IPS DF 6.9 (cell line): ENCODE measurements around the gene LCE1B.

Experiments
- DNase-seq: peaks from one replicate; pipeline ENCODE4 v3.0.0-alpha.2; 2013; ENCODE audit warnings: low read depth, low spot score
- H3K27ac ChIP-seq: one replicate; pipeline ENCODE4 v1.5.1; 2013; ENCODE audit warnings: low read length, control low read depth
- H3K27me3 ChIP-seq: 2 replicates; pipeline ENCODE4 v1.6.1; 2013; ENCODE audit warnings: mild to moderate bottlenecking, low read length; ENCODE audit not compliant: control insufficient read depth, insufficient read depth
- H3K36me3 ChIP-seq: 2 replicates; pipeline ENCODE4 v1.6.1; 2013; ENCODE audit warnings: low read length; ENCODE audit not compliant: control insufficient read depth, insufficient read depth
- H3K4me1 ChIP-seq: 2 replicates; pipeline ENCODE4 v1.6.1; 2013; ENCODE audit warnings: low read length; ENCODE audit not compliant: control insufficient read depth, insufficient read depth
- H3K4me3 ChIP-seq: 2 replicates; pipeline ENCODE4 v1.5.1; 2013; ENCODE audit warnings: mild to moderate bottlenecking, low read length
- H3K9me3 ChIP-seq: 2 replicates; pipeline ENCODE4 v1.6.1; 2013; ENCODE audit warnings: low read length, inconsistent platforms; ENCODE audit not compliant: control insufficient read depth, insufficient read depth
- WGBS: extraction: QIAGEN DNeasy Blood & Tissue Kit; methylation state at CpG from one replicate; pipeline ENCODE4 v1.1.7; 2013; ENCODE audit warnings: mixed read lengths, missing lambda C conversion rate; ENCODE audit not compliant: insufficient read length, insufficient coverage; 5-methylcytosine and 5-hydroxymethylcytosine counted together

LCE1B gene

GRCh38 chr1:152801333-152801732 is 10.4 kb upstream of the LCE1B start:
- Histone ChIP-seq H3K4me1 (no peaks in the 10 kb centered on the region), H3K27me3 (no peaks in the 10 kb centered on the region), H3K9me3 (peaks cover 10% of the 10 kb centered on the region), H3K4me3 (no peak overlapping the region), H3K27ac (no peak overlapping the region), H3K36me3 (no peaks in the 10 kb centered on the region)
- DNase-seq, result no peak
- no CpG with 5 or more reads among the region's 1 CpG for WGBS

- Histone ChIP-seq H3K4me3 (no peak within 1 kb of the TSS), H3K36me3 (no peaks in the 10 kb centered on the region), H3K9me3 (peaks cover 6% of the 10 kb centered on the region), H3K27me3 (no peaks in the 10 kb centered on the region), H3K27ac (no peak within 1 kb of the TSS), H3K4me1 (no peaks in the 10 kb centered on the region)
- DNase-seq, result no peak
- no CpG with 5 or more reads among the region's 3 CpGs for WGBS
Observed at GRCh38 chr1:152806576-152806975, 5.2 kb upstream of the LCE1B start, which contains the start of gene LCE1C. LCE1C (minus strand) TSS chr1:152806651; CDS start chr1:152805478, 1,173 bp downstream.

- no peaks in the 10 kb centered on the region for H3K36me3 ChIP-seq
- no peak for DNase-seq
- no CpG with 5 or more reads among the region's 2 CpGs for WGBS
- H3K4me3 ChIP-seq, result no peak overlapping the region
- peaks cover 5% of the 10 kb centered on the region for H3K9me3 ChIP-seq
- no peaks in the 10 kb centered on the region for H3K27me3 ChIP-seq
- no peaks in the 10 kb centered on the region for H3K4me1 ChIP-seq
- H3K27ac ChIP-seq, result no peak overlapping the region
Observed at GRCh38 chr1:152811050-152811449, 721 bp upstream of the LCE1B start.

- Histone ChIP-seq H3K9me3 (peaks cover 13% of the 10 kb centered on the region), H3K4me3 (no peak overlapping the region), H3K4me1 (no peaks in the 10 kb centered on the region), H3K27ac (no peak overlapping the region), H3K27me3 (no peaks in the 10 kb centered on the region), H3K36me3 (no peaks in the 10 kb centered on the region)
- DNase-seq, result no peak
- no CpG with 5 or more reads among the region's 6 CpGs for WGBS
Observed at GRCh38 chr1:152817309-152817708, 5.5 kb downstream of the LCE1B start.

GRCh38 chr1:152823294-152823693 is 11.5 kb downstream of the LCE1B start:
- Histone ChIP-seq H3K27ac (no peak overlapping the region), H3K9me3 (peaks cover 12% of the 10 kb centered on the region), H3K4me3 (no peak overlapping the region), H3K36me3 (no peaks in the 10 kb centered on the region), H3K27me3 (no peaks in the 10 kb centered on the region), H3K4me1 (no peaks in the 10 kb centered on the region)
- no CpG with 5 or more reads among the region's 5 CpGs for WGBS
- no peak for DNase-seq

- H3K9me3 ChIP-seq, result peaks cover 7% of the 10 kb centered on the region
- no peak overlapping the region for H3K4me3 ChIP-seq
- H3K4me1 ChIP-seq, result no peaks in the 10 kb centered on the region
- no peak for DNase-seq
- H3K27ac ChIP-seq, result no peak overlapping the region
- no peaks in the 10 kb centered on the region for H3K36me3 ChIP-seq
- H3K27me3 ChIP-seq, result no peaks in the 10 kb centered on the region
Observed at GRCh38 chr1:152824964-152825363, 13.2 kb downstream of the LCE1B start.

GRCh38 chr1:152827173-152827572 is 15.4 kb downstream of the LCE1B start, which contains the start of gene LCE1A:
LCE1A (plus strand) TSS chr1:152827473; CDS start chr1:152827473, 0 bp downstream.
- H3K36me3 ChIP-seq, result no peaks in the 10 kb centered on the region
- WGBS, result no CpG with 5 or more reads among the region's 2 CpGs
- no peak within 1 kb of the TSS for H3K27ac ChIP-seq
- H3K4me1 ChIP-seq, result no peaks in the 10 kb centered on the region
- no peaks in the 10 kb centered on the region for H3K27me3 ChIP-seq
- no peak within 1 kb of the TSS for H3K4me3 ChIP-seq
- peaks cover 5% of the 10 kb centered on the region for H3K9me3 ChIP-seq
- no peak for DNase-seq

- Histone ChIP-seq H3K9me3 (peaks cover 4% of the 10 kb centered on the region), H3K4me1 (no peaks in the 10 kb centered on the region), H3K4me3 (no peak overlapping the region), H3K27ac (no peak overlapping the region), H3K36me3 (no peaks in the 10 kb centered on the region), H3K27me3 (no peaks in the 10 kb centered on the region)
- DNase-seq, result no peak
- no CpG with 5 or more reads among the region's 2 CpGs for WGBS
Observed at GRCh38 chr1:152836870-152837269, 25.1 kb downstream of the LCE1B start.

- no CpG with 5 or more reads among the region's 3 CpGs for WGBS
Observed at GRCh38 chr1:152842556-152842955, 30.8 kb downstream of the LCE1B start, which contains the start of gene LCE6A. LCE6A (plus strand) TSS chr1:152842856; CDS start chr1:152843521, 665 bp downstream.

GRCh38 chr1:152855661-152856060 is 43.9 kb downstream of the LCE1B start:
- no peaks in the 10 kb centered on the region for H3K36me3 ChIP-seq
- WGBS, result no CpG with 5 or more reads among the region's 2 CpGs

More at GRCh38 chr1:152842556-152842955, 30.8 kb downstream of the LCE1B start, which contains the start of gene LCE6A:
- no peaks in the 10 kb centered on the region for H3K36me3 ChIP-seq
- no peaks in the 10 kb centered on the region for H3K27me3 ChIP-seq
- DNase-seq, result no peak
- H3K27ac ChIP-seq, result no peak within 1 kb of the TSS
- H3K4me1 ChIP-seq, result no peaks in the 10 kb centered on the region
- no peak within 1 kb of the TSS for H3K4me3 ChIP-seq
- H3K9me3 ChIP-seq, result peaks cover 9% of the 10 kb centered on the region

GRCh38 chr1:152858062-152858461 is 46.3 kb downstream of the LCE1B start:
- DNase-seq, result no peak
- H3K4me1 ChIP-seq, result no peaks in the 10 kb centered on the region; the same call in 1 of the 2 replicates
- H3K27me3 ChIP-seq, result no peaks in the 10 kb centered on the region
- H3K27ac ChIP-seq, result no peak overlapping the region
- peaks cover 7% of the 10 kb centered on the region for H3K9me3 ChIP-seq
- no peak overlapping the region for H3K4me3 ChIP-seq
- no peaks in the 10 kb centered on the region for H3K36me3 ChIP-seq
- no CpG with 5 or more reads among the region's 1 CpG for WGBS

More at GRCh38 chr1:152855661-152856060, 43.9 kb downstream of the LCE1B start:
- H3K9me3 ChIP-seq, result peaks cover 9% of the 10 kb centered on the region
- no peaks in the 10 kb centered on the region; the same call in 1 of the 2 replicates for H3K4me1 ChIP-seq
- H3K27me3 ChIP-seq, result no peaks in the 10 kb centered on the region
- no peak for DNase-seq
- no peak overlapping the region for H3K27ac ChIP-seq
- H3K4me3 ChIP-seq, result no peak overlapping the region
